ENCODE measurements around the gene LRP1B.

Gene LRP1B

DNA sequence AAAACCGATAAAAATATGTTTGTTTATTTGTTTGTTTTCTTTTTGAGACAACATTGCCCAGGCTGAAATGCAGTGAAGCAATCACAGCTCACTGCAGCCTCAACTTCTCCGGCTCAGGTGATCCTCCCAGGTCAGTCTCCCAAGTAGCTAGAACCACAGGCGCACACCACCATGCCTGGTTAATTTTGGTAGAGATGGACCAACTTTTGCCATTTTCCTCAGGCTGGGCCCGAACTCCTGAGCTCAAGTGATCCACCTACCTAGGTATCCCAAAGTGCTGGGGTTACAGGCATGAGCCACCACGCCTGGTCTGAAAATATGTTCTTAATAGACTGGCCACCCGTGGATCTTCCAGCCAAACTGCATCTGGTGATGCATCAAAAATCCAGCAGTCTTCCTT is 1867.9 kb downstream of the LRP1B start:
- no peak for DNase-seq

DNA sequence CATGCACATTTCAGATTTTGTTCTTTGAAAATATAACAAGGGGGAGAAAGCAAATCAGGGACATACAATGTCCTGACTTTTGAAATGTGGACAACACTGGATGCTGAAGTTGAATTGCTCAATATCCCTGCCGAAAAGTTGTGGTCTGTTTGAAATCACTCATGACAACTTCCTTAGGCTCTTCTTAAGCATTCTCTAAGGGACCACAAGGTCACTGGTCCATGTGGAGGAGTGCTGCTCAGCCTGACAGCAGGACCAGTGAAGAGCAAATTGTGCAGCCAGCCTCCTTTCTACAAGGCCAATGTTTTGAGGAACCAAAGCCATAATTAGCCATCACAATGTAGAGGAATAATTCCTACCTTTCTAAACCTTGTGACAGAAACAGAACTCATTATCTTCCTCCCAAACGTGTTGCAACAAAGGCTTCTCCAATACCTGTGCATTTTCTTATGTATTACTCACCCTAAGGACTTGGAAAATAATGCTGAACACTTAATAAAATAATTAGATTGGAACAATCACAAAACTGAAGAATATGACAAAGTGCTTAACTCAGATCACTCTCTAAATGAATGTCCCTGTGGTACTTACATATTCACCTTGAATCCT is 1873.0 kb downstream of the LRP1B start:
- no peak for DNase-seq

DNA sequence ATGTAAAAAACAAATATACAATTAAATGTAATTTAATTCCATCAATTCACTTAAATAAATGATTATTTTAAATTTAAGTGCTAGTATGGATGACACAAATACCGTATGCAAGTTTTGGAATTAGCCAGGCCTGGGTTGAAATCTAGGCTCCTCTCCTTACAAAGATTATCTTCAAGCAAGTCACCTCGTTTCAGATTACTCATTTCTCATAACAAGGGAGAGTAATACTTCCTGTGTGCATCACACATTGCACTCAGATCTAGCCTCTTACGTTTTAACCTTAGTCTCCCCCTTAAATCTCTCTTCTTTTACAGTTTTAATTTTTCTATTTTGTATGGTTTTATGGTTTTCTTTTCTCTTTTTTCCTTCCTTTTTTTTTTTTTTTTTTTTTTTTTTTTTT is 1874.7 kb downstream of the LRP1B start:
- DNase-seq: no peak

DNA sequence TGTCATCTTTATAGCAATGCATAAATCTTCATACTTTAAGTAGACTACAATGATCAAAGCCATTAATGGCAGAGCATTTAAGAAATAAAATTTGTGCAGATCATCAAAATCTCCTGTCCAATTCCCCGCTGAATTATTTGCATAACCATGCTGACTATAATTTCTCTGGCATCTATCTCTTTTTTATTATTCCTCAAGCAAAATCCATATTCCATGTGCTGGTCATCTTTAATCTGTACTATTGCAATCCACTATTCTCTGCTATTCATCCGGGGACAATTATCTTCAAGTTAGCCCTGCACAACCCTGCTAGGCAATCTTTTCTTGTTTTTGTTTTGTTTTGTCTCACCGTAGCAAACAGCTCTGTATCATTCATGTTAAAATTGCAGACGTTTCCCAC is 1881.0 kb downstream of the LRP1B start:
- no peak for DNase-seq

DNA sequence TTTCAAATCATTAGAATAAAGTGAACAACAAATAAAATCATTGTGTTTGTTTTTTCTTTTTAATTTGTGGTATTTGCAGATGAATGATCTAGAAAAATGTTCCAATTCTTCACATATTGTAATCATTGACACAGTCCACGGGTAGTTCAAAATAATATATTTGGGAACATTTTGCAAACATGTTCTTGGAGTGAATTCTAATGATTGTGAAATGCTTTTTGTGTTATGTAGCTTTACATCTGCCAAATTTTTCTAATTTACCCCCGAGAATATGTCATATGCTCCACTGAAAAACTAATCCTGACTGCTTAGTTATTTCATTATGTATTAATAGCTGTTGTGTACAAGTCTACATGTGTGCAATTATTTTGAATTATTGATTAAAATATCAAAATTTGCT is 1882.2 kb downstream of the LRP1B start:
- no peak for DNase-seq

DNA sequence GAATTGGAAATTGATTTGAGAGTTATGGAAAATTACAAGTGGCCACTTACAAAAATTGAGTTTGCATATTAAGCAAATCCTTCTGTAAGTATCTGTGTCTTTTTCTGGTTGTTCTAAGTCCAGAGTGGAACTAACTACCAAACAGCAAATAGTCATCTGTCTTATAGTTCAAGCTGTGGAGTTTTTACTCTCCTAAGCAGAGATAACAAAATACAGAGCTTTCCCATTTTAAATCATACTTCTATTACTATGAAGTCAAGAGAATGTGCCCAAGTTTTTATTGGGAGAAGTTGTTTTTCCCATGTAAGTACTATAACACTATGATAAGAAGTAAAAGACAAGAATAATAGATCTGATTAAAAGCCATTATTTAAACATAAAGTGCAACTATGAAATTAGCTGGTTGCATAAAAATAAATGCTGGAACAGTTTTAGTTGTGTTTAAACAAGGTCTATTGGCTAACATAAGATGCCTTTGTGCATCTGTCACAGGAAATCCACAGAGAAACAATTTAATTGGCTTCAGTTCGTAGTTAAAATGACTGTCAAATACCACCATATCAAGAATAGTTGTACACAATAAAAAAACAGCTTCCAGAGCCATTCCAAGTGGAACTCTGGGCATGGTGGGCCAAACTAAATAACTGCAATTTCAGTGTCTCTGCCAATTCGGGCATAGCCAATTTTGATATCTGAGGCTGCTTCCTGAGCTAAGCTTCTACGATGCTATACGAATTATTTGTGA is 1883.2 kb downstream of the LRP1B start:
- DNase-seq: no peak

DNA sequence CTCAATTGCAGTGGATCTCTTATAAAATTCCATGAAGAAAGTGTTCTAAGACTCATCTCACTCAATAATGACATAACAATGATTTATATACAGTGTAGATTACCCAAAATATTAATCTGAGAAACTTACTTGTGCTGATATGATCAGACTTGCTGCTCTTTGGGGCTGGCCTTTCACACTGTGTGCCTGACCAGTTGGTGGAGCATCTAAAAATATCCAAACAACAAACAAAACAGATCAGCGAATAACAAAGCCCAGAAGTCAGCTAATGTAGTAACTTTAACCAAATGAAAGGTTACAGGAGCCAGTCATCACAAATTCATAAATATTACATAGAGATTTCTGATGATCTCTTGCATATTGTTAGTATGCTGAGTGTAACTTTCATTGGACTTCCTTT is 1883.9 kb downstream of the LRP1B start:
- DNase-seq: no peak

DNA sequence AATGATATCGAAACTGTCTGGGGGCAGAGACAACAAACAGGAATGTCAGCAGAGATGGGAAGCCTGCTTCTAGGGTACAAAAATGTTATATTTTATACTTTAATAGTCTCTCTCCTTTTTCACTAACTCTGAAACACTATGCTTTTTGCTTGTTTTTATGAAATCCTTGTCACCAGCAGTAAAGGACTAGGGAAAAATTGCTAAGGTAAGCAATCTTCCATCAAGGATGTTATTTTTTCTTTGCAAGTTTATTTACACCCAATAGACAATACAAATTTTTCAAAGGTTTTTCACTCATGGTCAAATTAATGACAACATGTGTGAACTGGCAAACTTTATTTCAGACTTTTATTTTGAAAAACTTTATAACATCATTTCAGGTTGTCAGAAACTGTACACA is 1884.8 kb downstream of the LRP1B start:
- no peak for DNase-seq

DNA sequence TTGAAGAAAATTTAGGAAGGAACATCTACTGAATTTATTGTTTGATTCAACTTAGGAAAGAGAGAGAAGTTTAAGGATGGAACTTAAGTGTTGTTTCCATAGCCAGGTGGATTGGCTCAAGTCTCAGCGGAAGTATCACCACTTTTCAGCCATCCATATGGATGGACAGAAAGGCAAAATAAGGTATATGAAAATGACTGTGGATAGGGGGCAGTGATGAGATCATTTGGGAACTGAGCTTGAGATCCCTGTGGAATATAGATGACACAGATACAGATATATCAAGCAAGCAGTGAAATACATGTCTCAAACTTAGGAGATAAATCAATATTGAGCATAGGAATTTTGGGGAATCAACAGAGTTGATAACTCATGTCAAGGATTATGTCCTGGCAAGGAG is 1887.9 kb downstream of the LRP1B start:
- DNase-seq: no peak

DNA sequence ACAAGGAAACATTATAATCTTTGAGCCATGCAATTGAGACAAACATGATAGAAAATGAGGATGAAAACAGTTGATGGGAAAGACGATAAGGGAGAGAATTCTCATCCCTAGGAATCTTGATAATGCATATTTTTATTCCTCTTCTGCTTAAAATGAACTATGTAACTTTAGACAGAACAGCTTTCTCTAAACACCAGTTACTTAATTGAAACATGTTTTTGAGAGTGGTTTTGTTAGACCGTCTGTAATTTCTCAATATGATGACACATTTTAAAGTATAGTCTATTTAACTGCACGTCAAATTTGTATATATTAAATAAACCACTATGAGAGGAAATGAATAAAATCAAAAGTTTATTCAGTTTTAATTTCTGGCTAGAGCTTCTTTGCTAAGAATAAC is 1896.7 kb downstream of the LRP1B start:
- no peak for DNase-seq

DNA sequence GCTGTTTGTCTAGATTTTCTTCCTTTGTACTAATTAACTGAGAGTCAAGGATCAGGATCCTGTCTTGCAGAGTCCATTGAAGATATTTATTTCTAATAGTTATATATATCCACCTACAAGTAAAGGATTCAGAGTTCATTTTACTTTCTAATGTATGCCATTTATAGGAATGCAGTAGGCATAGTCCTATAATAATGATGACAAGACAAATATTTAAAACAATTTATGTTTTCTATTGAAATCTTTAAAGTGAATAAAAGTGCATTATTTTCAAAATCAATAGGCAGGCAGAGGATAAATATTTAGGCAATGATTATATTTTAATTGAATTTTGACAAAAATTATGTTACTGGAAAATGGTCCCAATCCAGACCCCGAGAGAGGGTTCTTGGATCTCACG is 1919.9 kb downstream of the LRP1B start:
- no peak for DNase-seq

DNA sequence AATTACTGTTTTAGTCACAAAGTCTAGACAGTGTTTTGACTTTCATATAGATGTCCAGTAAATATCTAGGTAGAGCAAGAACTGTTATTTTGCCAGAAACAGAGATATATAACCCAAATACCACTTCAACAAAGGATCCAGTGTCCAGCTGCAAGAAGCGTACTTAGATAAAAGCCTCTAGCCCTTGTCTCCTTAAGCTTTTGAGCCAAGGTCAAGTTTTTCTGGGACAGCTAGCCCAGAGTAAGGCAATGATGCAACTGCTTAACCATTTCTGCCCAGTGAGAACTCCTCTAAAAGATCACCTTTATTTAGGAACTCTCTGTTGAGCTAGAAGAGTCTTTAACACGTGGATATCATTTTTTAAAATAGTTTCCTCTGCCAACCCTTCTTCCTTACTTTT is 1925.7 kb downstream of the LRP1B start:
- DNase-seq: no peak

DNA sequence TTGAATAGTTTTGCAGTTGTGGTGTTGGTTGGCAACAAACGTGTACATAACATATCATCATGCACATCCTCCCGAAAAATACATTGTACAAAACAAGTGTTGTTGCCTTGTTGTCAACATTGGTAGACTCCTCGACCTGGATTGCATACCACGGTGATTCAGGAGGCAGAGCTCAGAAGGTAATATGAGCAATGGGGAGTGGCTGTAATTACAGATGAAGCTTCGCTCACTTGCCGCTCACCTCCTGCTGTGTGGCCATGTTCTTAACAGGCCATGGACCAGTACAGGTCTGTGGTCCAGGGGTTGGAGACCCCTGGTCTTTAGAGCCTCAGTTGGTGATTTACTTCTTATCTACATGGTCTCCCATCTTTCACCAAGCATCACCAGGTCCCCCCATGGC is 1927.5 kb downstream of the LRP1B start:
- DNase-seq: no peak

DNA sequence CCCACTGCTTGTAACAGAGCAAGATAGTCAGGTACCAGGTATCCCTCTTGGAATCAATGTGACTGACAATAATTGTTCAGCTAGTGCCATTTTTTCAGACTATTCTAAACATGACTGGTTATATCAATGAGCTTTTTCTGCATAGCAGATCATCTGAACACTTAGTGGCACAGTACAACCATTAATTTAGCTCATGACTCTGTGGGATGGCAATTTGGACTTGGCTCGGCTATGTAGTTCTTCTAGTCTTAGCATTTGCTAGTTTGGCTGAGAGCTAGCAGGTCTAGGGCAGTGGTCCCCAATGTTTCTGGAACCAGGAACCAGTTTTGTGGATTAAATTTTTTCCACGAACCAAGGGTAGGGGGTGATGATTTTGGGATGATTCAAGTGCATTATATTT is 1929.2 kb downstream of the LRP1B start:
- DNase-seq: no peak

DNA sequence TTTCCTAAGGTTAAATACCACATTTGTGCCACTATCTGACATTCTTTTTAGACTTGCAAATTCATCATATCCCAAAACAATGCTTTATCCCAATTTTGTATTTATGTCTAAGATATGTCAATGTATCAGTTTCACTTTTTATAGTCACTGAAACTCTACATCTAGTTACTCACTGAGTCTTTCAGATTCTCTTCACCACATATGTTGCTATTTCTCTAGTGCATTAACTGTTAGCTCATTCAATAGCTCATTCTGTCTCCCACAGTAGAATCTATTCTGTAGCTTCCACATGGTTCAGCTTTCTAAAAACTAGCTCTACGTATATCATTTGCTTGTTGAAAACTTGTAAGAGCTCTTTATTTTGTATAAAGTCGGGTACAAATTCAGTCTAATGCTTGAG is 1930.1 kb downstream of the LRP1B start:
- DNase-seq: no peak

DNA sequence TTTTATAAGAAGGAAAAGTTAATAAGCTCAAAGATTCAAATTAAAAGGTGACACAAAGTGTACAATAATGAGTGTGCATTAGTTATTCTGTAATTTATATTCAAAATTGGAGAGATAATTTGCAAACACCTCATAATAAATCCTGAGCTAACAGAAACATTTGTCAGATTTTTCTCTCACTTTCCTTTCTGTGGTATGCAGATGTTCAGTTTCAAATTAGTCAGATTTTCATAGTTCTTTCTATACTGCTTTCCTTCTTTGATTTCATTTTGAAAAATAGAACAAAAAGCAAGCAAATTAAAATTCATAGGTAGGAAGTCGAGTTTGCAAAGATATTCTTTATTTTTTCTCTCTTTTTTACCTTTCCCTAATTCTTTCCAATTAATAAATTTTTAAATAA is 1930.5 kb downstream of the LRP1B start:
- no peak for DNase-seq

DNA sequence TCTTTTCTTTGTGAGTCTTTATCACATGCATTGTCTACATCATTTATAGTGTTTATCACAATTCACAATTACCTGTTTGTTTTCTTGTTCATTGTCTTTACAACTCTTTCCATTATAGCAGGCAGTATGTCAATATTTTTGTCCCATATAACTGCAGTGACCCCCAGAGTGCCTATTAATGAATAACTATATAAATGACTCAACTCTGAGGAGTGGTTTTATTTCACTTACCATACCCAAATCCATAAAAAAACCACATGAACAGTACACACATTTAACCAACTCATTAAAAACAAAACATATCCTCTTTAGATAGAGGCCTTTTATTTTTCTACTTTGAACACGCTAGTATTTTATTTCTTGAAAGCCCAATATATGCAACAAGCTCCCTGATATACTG is 1931.5 kb downstream of the LRP1B start:
- no peak for DNase-seq

DNA sequence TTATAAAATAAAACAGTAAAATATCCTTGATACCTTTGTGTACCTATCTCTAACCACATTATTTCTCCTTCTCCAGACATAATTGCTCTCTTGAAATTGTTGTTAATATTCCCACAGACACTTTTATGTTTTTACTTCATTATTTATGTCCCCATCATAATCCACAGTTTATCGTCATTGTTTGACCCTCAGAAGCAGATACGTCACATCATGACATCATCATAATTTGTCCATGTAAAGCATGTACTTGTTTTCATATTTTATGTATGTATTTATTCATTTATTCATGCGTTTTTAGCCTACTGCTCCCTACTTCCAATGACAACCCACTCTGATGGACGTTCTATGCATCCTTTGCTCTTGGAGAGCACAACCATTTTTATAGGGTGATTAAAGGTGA is 1943.7 kb downstream of the LRP1B start:
- DNase-seq: no peak

DNA sequence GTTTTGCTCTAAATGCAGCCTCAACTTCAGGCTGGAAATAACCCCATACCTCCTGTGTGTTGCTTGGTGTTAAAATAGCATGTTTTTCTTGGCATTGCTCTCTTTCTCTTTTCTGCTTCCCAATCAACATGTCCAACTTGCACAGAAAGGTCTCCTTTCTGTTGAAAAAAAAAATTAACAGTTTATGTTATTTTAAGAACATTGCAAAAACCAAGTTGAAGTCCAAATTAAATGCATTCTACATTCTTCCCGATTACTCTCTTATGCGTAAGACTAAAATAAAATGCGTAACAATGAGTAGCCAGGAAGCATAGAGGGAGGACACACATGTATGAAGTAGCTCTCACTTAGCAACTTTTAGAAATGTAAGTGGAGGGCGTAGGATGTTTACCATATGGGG is 1944.5 kb downstream of the LRP1B start:
- no peak for DNase-seq

DNA sequence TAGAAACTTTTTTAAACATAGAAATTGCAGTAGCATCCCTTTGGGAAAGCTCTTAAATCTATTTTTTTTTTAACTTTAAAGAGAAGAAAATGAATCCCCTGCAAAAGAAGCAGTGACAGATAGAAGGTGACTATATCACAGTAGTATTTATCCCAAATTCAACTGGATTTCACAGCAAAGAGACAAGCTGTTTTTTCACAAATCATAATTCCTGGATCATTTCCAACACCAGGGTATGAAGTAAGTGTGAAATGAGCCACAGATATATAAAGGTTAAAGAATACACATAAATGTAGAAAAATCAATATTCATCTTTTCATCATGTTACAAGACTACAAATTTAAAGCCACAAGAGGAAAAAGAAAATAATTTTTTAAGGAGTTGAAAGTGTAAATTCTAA is 1945.7 kb downstream of the LRP1B start:
- DNase-seq: no peak

DNA sequence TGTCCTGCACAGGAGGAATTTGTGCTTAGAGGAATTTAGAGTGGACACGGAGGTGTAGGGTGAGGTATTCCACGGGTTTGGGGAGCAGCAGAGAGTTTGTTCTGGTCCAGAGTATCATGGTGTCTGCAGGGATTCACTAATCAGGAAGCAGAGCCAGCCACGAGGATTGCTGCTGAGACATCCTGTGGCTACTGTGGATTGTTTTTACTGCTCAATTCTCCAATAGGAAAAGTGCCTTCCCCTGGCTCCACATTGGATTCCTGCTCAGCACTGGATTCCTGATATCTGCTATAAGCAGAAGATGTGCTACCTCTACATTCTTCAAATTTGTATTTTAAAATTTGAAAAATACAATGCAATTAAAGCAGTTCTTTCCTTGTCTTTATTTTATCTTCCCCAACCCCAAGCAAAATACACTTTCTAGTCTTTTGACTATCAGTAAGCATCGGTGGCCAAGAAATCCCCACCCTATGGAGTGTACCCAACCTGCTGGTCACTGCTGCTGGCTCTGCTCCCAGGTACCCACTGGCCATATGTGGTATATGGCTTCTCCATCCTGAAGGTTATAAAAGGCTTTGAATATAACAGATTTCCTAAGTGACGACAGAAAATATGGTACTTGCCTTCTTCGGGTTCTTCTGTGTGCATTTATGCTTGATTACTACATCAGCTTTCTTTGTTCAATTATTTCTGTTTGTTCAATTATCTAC is 1947.6 kb downstream of the LRP1B start:
- DNase-seq: no peak

Data from inflammatory macrophage treated with lipopolysaccharide for 4 hours (primary cell).